H9 (cell line): ENCODE data around the gene F2R. TPM values are rescaled to one million over a fixed set of nuclear protein-coding genes. Genes with fewer than 3 reads are reported as not detected.

Experiments
- DNase-seq: peaks from one replicate; pipeline ENCODE4 v3.0.0-alpha.2; 2017
- H2AFZ ChIP-seq: one replicate; pipeline ENCODE4 v1.6.1; 2013; ENCODE audit warnings: mild to moderate bottlenecking, low read length, control low read depth, moderate library complexity
- H2AK5ac ChIP-seq: 2 replicates; pipeline ENCODE4 v1.6.1; 2013; ENCODE audit warnings: low read length, control low read depth, mixed read lengths; ENCODE audit not compliant: insufficient read length
- H2BK120ac ChIP-seq: one replicate; pipeline ENCODE4 v1.6.1; 2013; ENCODE audit warnings: low read depth, mild to moderate bottlenecking, low read length, control low read depth, inconsistent platforms; ENCODE audit not compliant: poor library complexity, severe bottlenecking
- H2BK12ac ChIP-seq: 2 replicates; pipeline ENCODE4 v1.6.1; 2013; ENCODE audit warnings: low read length, control low read depth, mixed read lengths, low read depth; ENCODE audit not compliant: insufficient read length
- H2BK15ac ChIP-seq: 2 replicates; pipeline ENCODE4 v1.6.1; 2013; ENCODE audit warnings: low read depth, low read length, control low read depth
- H2BK20ac ChIP-seq: one replicate; pipeline ENCODE4 v1.6.1; 2013; ENCODE audit warnings: low read depth, mild to moderate bottlenecking, low read length, control low read depth, inconsistent platforms; ENCODE audit not compliant: poor library complexity, severe bottlenecking
- H2BK5ac ChIP-seq: 2 replicates; pipeline ENCODE4 v1.6.1; 2013; ENCODE audit warnings: low read length, control low read depth, mixed read lengths; ENCODE audit not compliant: insufficient read length
- H3K14ac ChIP-seq: 2 replicates; pipeline ENCODE4 v1.6.1; 2013; ENCODE audit warnings: low read length, control low read depth; ENCODE audit not compliant: insufficient read depth
- H3K18ac ChIP-seq: 2 replicates; pipeline ENCODE4 v1.6.1; 2013; ENCODE audit warnings: low read depth, mild to moderate bottlenecking, mixed read lengths, low read length, control low read depth; ENCODE audit not compliant: insufficient read length
- H3K23ac ChIP-seq: 2 replicates; pipeline ENCODE4 v1.6.1; 2013; ENCODE audit warnings: low read length, control low read depth, mixed read lengths, low read depth; ENCODE audit not compliant: insufficient read length
- H3K23me2 ChIP-seq: 2 replicates; pipeline ENCODE4 v1.6.1; 2013; ENCODE audit warnings: low read depth, mild to moderate bottlenecking, mixed read lengths, low read length, control low read depth; ENCODE audit not compliant: insufficient read length, poor library complexity, severe bottlenecking
- H3K27ac ChIP-seq: 2 replicates; pipeline ENCODE4 v1.5.1; 2013; ENCODE audit warnings: low read length, control low read depth, mixed read lengths, low read depth; ENCODE audit not compliant: insufficient read length
- H3K27me3 ChIP-seq: 2 replicates; pipeline ENCODE4 v1.6.1; 2013; ENCODE audit warnings: low read length, control low read depth, inconsistent platforms; ENCODE audit not compliant: insufficient read depth
- H3K4ac ChIP-seq: 2 replicates; pipeline ENCODE4 v1.6.1; 2013; ENCODE audit warnings: low read depth, mild to moderate bottlenecking, control low read depth, inconsistent platforms, low read length, moderate library complexity
- H3K4me1 ChIP-seq: 2 replicates; pipeline ENCODE4 v1.6.1; 2013; ENCODE audit warnings: low read length, control low read depth, inconsistent platforms; ENCODE audit not compliant: insufficient read depth
- H3K4me2 ChIP-seq: 2 replicates; pipeline ENCODE4 v1.6.1; 2013; ENCODE audit warnings: low read length, control low read depth, mixed read lengths; ENCODE audit not compliant: insufficient read length, insufficient read depth
- H3K56ac ChIP-seq: 2 replicates; pipeline ENCODE4 v1.6.1; 2013; ENCODE audit warnings: low read depth, mild to moderate bottlenecking, mixed read lengths, low read length, control low read depth; ENCODE audit not compliant: insufficient read length
- H3K79me1 ChIP-seq: 2 replicates; pipeline ENCODE4 v1.6.1; 2013; ENCODE audit warnings: low read depth, mild to moderate bottlenecking, moderate library complexity, low read length, control low read depth, inconsistent platforms; ENCODE audit not compliant: insufficient read depth, poor library complexity, severe bottlenecking
- H3K79me2 ChIP-seq: 2 replicates; pipeline ENCODE4 v1.6.1; 2013; ENCODE audit warnings: low read length, control low read depth, inconsistent platforms; ENCODE audit not compliant: insufficient read depth
- H3K9ac ChIP-seq: 2 replicates; pipeline ENCODE4 v1.6.1; 2013; ENCODE audit warnings: low read length, control low read depth, mixed read lengths; ENCODE audit not compliant: insufficient read length; ENCODE audit errors: extremely low read depth
- H3K9me3 ChIP-seq: one replicate; pipeline ENCODE4 v1.6.1; 2013; ENCODE audit warnings: low read depth, low read length, inconsistent platforms; ENCODE audit not compliant: control insufficient read depth
- H3T11ph ChIP-seq: one replicate; pipeline ENCODE4 v1.6.1; 2013; ENCODE audit warnings: mild to moderate bottlenecking, low read length, control low read depth, inconsistent platforms
- H4K20me1 ChIP-seq: one replicate; pipeline ENCODE4 v1.6.1; 2013; ENCODE audit not compliant: control insufficient read depth, insufficient read length, insufficient read depth
- H4K5ac ChIP-seq: 2 replicates; pipeline ENCODE4 v1.6.1; 2013; ENCODE audit warnings: low read depth, mild to moderate bottlenecking, mixed read lengths, low read length, control low read depth; ENCODE audit not compliant: insufficient read length
- H4K8ac ChIP-seq: replicated peaks from 2 replicates; pipeline ENCODE4 v1.6.1; 2013; ENCODE audit warnings: low read length, control low read depth, mixed read lengths, low read depth; ENCODE audit not compliant: insufficient read length
- H4K91ac ChIP-seq: 2 replicates; pipeline ENCODE4 v1.6.1; 2013; ENCODE audit warnings: low read depth, mild to moderate bottlenecking, moderate library complexity, mixed read lengths, low read length, control low read depth; ENCODE audit not compliant: insufficient read length
- H3K27ac Mint-ChIP-seq, 3 experiments: 2 replicates in 2 of 3; 3 replicates in 1 of 3; pipeline ENCODE4 v1.8.0; 2020 to 2021; ENCODE audit warnings: mixed read lengths in 3 of 3, mild to moderate bottlenecking in 1 of 3, moderate library complexity in 1 of 3
- H3K27me3 Mint-ChIP-seq: 2 replicates; pipeline ENCODE4 v1.8.0; 2021; ENCODE audit warnings: low read depth, mild to moderate bottlenecking, moderate library complexity, mixed read lengths
- H3K36me3 Mint-ChIP-seq, 3 experiments: 2 replicates in 2 of 3; 3 replicates in 1 of 3; pipeline ENCODE4 v1.8.0; 2020 to 2021; ENCODE audit warnings: low read depth in 3 of 3, mixed read lengths in 3 of 3; ENCODE audit not compliant: insufficient read depth in 1 of 3
- H3K4me1 Mint-ChIP-seq, 2 experiments: 2 replicates each; pipeline ENCODE4 v1.8.0; 2020; ENCODE audit warnings: mixed read lengths in 2 of 2
- H3K4me3 Mint-ChIP-seq, 2 experiments: 2 replicates in 1 of 2; 3 replicates in 1 of 2; pipeline ENCODE4 v1.8.0; 2020 to 2021; ENCODE audit warnings: mild to moderate bottlenecking in 2 of 2, mixed read lengths in 2 of 2, moderate library complexity in 1 of 2
- H3K9me3 Mint-ChIP-seq, 2 experiments: 2 replicates in 1 of 2; 3 replicates in 1 of 2; pipeline ENCODE4 v1.8.0; 2020; ENCODE audit warnings: mild to moderate bottlenecking in 2 of 2, mixed read lengths in 2 of 2, moderate library complexity in 1 of 2
- CTCF ChIP-seq: fragments of 200-600 bp; sonication (generic); conservative IDR thresholded peaks from 3 replicates; pipeline ENCODE4 v1.8.0; 2021; ENCODE audit warnings: antibody characterized with exemption, mild to moderate bottlenecking
- WGBS: extraction: QIAGEN DNeasy Blood & Tissue Kit; methylation state at CpG from one replicate; pipeline ENCODE4 v1.1.7; 2013; ENCODE audit warnings: missing lambda C conversion rate, low lambda C conversion rate, mixed read lengths; ENCODE audit not compliant: insufficient read length; ENCODE audit errors: extremely low coverage; 5-methylcytosine and 5-hydroxymethylcytosine counted together
- total RNA-seq: library from RNA; stranded (reverse); gene quantifications from 2 replicates; pipeline ENCODE4 v1.2.1, GENCODE V29; 2021

F2R gene
- total RNA-seq, 1 experiment from 2014 or later, result 14.8 TPM

GRCh38 chr5:76746677-76747076, 30.8 kb downstream of the F2R start:
- Histone ChIP-seq H3T11ph (no peak overlapping the region), H2BK5ac (no peak overlapping the region), H3K79me1 (no peaks in the 10 kb centered on the region), H3K23ac (no peak overlapping the region), H3K27me3 (no peaks in the 10 kb centered on the region), H3K18ac (no peak overlapping the region), H2BK120ac (no peak overlapping the region), H3K79me2 (no peaks in the 10 kb centered on the region), H3K23me2 (no peaks in the 10 kb centered on the region), H3K4me2 (no peak overlapping the region), H3K27ac (no peak overlapping the region), H3K4ac (no peak overlapping the region), H4K5ac (no peak overlapping the region), H4K91ac (no peak overlapping the region), H4K20me1 (no peaks in the 10 kb centered on the region), H2AFZ (no peak overlapping the region), H3K9ac (no peak overlapping the region), H2BK15ac (no peak overlapping the region), H3K4me1 (no peaks in the 10 kb centered on the region), H3K9me3 (no peaks in the 10 kb centered on the region), H2AK5ac (no peak overlapping the region), H3K56ac (no peak overlapping the region), H4K8ac (no peak overlapping the region), H2BK20ac (no peak overlapping the region), H3K14ac (no peak overlapping the region), H2BK12ac (no peak overlapping the region)
- no peak overlapping the region for H3K27ac Mint-ChIP-seq
- WGBS, result no CpG with 5 or more reads among the region's 2 CpGs
- H3K36me3 Mint-ChIP-seq, result no peaks in the 10 kb centered on the region
- H3K4me3 Mint-ChIP-seq, result no peak overlapping the region
- no peak for DNase-seq
- no peak; the same call in 2 of the 3 replicates for TF ChIP-seq CTCF
- H3K27me3 Mint-ChIP-seq, result no peaks in the 10 kb centered on the region
- no peaks in the 10 kb centered on the region for H3K9me3 Mint-ChIP-seq
- H3K4me1 Mint-ChIP-seq, result peaks cover 0 to 8% of the 10 kb centered on the region in 2 experiments; a peak in 2 of 4 replicates
